Medulla oblongata (tissue), 1 donor: Measurements from ENCODE around the gene DHCR7.

Source experiments
- DNase-seq: peaks from one replicate; pipeline ENCODE4 v3.0.0-alpha.2; 2015; ENCODE audit errors: extremely low spot score

The DHCR7 gene

DNA sequence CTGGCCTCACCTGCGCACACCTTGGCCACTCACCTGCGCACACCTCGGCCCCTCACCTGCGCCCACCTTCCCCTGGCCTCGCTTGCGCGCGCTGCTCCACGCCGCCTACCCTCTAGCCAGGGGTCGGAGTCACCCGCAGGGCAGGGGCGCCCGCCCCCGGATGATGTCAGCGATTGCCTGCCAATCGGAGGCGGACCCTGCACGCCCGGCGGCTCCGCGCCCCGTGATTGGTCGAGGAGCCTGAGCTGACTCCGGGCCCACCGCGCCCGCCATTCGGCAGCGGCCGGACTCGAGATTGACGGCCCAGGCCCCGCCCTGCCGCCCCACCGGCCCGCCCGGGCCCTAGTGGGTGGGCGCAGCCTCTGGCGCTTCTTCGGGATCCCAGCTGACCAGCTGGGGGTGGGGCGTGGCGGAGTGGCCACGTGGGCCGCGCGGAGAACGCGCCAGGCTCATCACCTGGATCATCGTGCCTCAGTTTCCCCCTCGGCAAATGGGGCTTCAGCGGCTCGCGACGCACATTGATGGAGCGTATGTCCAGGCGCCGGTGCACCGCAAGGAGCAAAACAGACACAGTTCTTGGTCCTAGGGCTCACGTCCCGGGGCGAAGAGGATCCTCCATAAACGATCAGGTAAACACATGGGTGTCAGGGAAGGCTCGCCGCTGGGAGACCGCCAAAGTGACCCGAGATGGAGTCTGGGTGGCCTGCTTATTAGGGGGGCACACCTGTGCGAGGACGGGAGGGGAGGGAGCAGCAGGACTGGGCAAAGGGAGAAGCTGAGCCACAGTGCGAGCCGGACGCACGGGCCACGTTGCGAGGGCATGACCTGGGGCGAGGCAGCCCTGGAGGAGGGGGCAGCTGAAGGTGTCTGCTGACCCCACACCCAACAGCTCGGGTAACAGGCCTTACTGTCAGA, at the start of gene DHCR7:
Gene DHCR7, minus strand, starts transcription at position 137 of the 915 bp plus-strand sequence. CDS start 3,441 bp downstream, outside the sequence.
- DNase-seq, result peak; percentile 97

- DNase-seq, result no peak
These were observed 48.2 kb upstream of the DHCR7 start for GRCh38 chr11:71496421-71496820.

DNA sequence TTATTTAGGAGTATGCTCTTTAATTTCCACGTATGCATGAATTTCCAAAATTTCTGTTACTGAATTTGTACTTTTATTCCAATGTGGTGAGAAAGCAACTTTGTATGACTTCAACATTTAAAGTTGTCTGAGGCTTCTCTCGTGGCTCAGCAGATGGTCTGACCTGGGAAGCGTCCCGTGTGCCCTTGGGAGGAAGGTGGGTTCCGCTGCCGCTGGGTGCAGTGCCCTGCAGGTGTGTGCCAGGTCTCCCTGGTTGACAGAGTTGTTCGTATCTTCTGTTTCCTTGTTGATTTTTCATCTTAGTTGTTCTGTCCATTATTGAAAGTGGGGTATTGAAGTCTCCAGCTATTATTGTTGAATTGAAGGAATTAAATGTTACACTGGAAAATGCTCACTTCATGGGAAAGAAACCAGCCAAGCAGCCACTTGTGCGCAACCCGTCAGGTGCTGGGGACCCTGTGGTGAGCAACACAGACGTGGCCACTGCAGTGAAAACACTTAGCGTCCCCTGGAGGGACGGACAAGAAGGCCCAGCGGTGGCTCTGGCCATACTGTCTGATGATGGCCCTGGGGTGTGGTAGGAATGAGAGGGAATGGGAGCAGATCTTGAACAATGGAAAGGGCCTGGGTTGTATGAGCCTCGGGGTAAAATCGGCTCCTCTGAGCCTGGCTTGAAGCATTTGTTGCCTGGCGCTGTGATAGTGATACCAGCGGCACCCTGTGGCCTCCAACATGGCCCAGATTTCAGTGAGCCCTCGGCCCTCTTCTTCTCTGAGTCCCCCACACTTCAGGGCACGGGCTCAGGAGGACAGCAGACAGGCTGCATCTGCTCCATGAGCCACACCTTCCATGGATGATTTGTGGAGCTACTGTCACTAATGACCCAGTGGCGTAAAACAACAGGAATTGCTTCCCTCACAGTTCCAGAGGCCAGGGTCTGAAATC, 47.4 kb upstream of the DHCR7 start:
- no peak for DNase-seq

GRCh38 chr11:71491940-71492339, 43.7 kb upstream of the DHCR7 start:
- DNase-seq, result no peak

DNA sequence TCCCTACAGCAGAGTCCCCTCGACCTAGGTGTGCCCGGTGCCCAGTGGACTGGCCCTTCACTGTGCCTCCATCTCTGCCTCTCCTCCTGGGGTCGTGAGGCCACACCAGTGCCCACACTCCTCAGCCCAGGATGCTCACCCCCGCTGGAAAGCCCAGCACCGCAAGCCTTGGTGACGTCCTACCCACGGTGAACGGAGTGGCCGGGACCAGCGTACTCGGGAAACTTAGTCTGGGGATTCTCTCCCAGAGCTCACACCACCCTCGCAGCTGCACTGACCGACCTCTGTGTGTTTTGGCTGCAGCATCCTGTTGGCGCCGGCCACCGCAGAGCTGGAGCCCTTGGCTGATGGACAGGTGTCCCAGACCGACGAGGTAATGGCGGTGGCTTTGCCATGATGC, 43.3 kb upstream of the DHCR7 start:
- no peak for DNase-seq

- no peak for DNase-seq
These were observed 42.7 kb upstream of the DHCR7 start for GRCh38 chr11:71490731-71491390.

GRCh38 chr11:71490044-71490730, 42.0 kb upstream of the DHCR7 start:
- no peak for DNase-seq

GRCh38 chr11:71489311-71490043, 41.3 kb upstream of the DHCR7 start:
- DNase-seq, result no peak

DNA sequence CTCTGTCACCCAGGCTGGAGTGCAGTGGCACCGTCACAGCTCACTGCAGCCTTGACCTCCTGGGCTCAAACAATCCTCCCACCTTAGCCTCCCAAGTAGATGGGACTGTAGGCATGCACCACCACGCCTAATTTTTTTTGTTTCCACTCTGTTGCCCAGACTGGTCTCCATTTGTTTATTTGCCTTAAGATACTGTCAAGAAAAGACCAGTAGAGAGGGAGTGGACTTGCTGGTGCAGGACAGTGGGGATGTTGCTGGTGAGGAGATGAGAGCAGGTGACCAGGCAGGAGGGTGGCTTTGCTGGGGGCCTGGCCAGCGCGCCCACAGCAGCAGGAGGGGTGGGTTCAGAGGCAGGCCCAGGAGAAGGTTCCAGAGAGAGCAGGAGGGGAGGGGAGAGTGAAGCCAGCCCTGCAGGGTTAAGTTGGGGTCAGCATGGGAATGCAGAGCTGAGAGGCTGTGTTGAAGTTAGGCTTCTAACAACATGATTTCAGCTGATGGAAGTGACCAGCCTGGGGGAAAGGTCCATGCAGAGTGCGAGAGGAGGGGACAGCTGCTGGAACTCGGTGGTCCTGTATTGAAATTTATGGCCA, 40.6 kb upstream of the DHCR7 start:
- DNase-seq, result no peak

- no peak for DNase-seq
These were observed 38.1 kb upstream of the DHCR7 start for GRCh38 chr11:71486320-71486719.

DNA sequence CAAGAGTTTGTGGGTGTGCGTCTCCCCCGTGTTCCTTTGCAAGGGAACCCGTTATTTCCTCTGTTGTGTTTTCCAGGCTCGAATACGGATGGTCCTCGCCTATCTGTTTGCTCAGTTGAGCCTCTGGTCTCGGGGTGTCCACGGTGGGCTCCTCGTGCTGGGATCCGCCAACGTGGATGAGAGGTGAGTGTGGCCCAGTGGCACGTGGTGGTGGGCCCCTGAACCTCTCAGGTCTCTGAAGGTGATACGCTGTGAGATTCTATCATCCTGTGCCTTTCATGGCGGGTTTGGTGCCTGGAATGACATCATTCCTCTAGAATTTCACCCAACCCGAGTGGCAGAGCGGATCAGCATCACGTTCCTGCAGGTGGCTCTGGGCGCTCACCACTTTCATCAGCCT, 37.3 kb upstream of the DHCR7 start:
- no peak for DNase-seq

- no peak for DNase-seq
These were observed 36.8 kb upstream of the DHCR7 start for GRCh38 chr11:71485063-71485399.

DNA sequence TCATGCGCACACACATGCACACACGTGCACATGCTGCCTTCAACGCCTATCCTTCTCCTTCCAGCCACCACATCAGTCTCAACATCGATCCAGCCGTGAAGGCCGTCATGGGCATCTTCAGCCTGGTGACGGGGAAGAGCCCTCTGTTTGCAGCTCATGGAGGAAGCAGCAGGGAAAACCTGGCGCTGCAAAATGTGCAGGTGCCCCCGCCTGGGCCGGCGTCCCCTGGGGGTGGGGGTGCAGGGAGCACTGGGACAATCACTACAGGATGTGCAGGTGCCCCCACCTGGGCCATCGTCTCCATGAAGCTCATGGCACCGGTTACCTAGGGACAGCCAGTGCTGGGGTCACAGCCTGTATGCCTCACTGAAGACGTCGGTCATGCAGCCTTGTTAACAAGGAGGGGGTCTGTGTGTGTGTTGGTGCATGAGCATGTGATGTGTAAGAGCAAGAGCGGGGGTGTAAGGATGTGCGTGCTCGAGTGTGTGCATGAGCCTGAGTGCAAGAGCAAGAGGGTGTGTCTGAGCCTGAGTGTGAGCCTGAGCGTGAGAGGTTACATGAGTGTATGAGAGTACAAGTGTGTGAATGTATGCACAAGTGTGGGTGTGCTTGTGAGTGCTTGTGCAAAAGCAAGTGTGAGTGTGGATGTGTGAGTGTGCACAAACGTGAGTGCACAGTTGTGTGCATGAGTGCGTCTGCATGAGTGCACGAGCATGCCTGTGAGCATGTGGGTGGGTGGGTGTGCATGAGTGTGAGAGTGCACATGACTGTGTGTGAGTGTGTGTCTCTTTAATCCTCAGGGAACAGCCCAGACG, 36.3 kb upstream of the DHCR7 start:
- DNase-seq, result no peak

GRCh38 chr11:71483692-71484091, 35.5 kb upstream of the DHCR7 start:
- DNase-seq, result no peak

DNA sequence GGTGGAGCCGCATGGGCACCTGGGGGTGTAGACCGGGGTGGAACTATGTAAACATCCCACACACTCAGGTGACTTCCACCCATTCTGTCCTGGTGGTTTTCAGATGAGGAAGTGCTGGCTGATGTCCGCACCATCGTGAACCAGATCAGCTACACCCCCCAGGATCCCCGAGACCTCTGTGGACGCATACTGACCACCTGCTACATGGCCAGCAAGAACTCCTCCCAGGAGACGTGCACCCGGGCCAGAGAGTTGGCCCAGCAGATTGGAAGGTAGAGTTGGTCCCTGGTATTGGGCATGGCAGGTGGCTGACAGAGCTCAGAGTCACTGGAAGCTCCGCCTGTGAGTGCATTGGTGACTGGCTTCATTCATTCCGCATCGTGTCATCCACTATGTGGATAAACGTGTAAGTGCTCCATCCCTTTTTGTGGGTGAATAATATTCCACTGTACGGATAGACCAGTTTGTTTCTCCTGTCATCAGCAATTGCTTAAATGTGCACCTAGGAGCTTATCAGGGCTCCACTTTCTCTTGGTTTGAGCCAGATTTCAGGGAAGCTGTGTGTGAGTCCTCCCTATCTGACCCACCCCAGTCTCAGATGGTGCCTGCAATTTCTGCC, 34.7 kb upstream of the DHCR7 start:
- no peak for DNase-seq

- no peak for DNase-seq
These were observed 34.0 kb upstream of the DHCR7 start for GRCh38 chr11:71482216-71482615.

- no peak for DNase-seq
These were observed 33.1 kb upstream of the DHCR7 start for GRCh38 chr11:71481101-71481960.

DNA sequence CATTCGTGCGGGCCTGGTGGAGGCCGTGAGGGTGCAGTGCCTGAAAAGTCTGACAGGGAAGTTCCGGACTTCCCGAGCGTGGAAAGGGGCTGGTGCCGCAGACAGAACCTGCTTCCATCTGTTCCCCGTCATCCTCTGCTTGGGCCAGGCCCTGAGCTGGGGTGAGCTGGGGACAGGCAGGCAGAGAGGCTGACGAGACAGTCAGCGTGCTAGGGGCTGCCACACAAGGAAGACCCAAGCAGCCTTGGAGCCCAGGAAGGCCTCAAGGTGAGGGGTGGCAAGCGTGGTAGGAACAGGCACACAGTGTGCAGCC, 30.3 kb upstream of the DHCR7 start:
- no peak for DNase-seq
